AG09319 (cell line): ENCODE measurements around the gene ZNF451.
"Not testable (repeated sequence)": the region's sequence is repeated elsewhere in the genome, so short reads cannot be mapped to it uniquely, and the experiment has no call there.

Experiments
- DNase-seq: peaks from one replicate; pipeline ENCODE4 v3.0.0-alpha.2; 2010; ENCODE audit warnings: low read depth; ENCODE audit errors: extremely low read depth
- TF ChIP-seq, protein P1 (sequence below): IDR thresholded peaks from 2 replicates; pipeline ENCODE4 v1.5.1; 2011; ENCODE audit warnings: low read depth, mild to moderate bottlenecking, inconsistent platforms, low read length, moderate library complexity

ZNF451 gene, protein sequence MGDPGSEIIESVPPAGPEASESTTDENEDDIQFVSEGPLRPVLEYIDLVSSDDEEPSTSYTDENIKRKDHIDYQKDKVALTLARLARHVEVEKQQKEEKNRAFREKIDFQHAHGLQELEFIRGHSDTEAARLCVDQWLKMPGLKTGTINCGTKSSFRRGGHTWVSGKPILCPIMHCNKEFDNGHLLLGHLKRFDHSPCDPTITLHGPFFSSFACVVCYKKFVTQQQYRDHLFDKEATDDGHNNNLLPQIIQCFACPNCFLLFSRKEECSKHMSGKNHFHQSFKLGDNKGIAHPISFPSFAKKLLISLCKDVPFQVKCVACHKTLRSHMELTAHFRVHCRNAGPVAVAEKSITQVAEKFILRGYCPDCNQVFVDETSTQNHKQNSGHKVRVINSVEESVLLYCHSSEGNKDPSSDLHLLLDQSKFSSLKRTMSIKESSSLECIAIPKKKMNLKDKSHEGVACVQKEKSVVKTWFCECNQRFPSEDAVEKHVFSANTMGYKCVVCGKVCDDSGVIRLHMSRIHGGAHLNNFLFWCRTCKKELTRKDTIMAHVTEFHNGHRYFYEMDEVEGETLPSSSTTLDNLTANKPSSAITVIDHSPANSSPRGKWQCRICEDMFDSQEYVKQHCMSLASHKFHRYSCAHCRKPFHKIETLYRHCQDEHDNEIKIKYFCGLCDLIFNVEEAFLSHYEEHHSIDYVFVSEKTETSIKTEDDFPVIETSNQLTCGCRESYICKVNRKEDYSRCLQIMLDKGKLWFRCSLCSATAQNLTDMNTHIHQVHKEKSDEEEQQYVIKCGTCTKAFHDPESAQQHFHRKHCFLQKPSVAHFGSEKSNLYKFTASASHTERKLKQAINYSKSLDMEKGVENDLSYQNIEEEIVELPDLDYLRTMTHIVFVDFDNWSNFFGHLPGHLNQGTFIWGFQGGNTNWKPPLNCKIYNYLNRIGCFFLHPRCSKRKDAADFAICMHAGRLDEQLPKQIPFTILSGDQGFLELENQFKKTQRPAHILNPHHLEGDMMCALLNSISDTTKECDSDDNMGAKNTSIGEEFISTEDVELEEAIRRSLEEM

DNA sequence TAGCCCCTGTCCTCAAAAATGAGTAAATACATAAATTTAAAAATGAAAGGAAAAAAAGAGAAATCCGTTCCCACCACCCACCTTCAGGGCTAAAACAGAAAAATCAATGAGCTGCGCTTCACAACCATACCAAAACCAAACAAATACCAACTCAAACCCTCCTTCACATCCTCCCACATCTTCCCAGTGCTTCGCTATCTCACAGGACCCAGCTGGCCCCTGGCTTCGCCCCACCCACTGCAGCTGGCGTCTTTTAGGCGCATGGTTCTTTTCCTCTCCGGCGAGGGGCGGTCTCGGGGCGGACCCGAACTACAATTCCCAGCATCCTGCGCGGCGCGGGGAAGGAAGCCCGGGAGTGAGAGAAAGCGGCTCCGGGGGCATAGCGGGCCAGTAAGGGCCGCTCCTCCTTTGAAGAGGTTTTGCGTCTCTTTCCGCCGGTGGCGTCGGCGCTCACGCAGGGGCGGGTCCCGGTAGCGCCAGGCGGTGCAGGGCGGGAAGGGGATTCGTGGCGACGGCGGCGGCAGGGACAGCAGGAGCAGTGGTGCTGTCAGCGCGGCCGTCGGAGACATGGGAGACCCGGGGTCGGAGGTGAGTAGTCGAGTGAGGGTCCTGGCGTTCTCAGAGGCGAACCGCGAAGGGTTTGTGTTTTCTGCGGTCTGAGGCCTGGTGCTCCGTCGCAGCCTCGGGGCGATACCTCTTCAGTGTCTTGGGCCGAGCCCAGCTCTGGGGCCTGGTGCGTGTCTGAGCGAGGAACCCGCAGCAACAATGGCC is at the start of gene ZNF451:
Gene ZNF451, plus strand, starts transcription at position 502 of the 771 bp plus-strand sequence. Its CDS starts 66 bp downstream, at position 568.
- peak; percentile 84 for DNase-seq
- TF ChIP-seq, protein P1, sequence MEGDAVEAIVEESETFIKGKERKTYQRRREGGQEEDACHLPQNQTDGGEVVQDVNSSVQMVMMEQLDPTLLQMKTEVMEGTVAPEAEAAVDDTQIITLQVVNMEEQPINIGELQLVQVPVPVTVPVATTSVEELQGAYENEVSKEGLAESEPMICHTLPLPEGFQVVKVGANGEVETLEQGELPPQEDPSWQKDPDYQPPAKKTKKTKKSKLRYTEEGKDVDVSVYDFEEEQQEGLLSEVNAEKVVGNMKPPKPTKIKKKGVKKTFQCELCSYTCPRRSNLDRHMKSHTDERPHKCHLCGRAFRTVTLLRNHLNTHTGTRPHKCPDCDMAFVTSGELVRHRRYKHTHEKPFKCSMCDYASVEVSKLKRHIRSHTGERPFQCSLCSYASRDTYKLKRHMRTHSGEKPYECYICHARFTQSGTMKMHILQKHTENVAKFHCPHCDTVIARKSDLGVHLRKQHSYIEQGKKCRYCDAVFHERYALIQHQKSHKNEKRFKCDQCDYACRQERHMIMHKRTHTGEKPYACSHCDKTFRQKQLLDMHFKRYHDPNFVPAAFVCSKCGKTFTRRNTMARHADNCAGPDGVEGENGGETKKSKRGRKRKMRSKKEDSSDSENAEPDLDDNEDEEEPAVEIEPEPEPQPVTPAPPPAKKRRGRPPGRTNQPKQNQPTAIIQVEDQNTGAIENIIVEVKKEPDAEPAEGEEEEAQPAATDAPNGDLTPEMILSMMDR, result no peak

DNA sequence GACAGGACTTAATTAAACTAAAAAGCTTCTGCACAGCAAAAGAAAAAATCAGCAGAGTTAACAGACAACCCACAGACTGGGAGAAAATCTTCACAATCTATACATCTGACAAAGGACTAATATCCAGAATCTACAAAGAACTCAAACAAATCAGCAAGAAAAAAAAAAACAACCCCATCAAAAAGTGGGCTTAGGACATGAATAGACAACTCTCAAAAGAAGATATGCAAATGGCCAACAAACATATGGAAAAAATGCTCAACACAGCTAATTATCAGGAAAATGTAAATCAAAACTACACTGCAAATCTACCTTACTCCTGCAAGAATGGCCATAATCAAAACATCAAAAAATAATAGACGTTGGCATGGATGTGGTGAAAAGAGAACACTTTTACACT is 45.9 kb upstream of the ZNF451 start:
- DNase-seq, result not testable (repeated sequence)

DNA sequence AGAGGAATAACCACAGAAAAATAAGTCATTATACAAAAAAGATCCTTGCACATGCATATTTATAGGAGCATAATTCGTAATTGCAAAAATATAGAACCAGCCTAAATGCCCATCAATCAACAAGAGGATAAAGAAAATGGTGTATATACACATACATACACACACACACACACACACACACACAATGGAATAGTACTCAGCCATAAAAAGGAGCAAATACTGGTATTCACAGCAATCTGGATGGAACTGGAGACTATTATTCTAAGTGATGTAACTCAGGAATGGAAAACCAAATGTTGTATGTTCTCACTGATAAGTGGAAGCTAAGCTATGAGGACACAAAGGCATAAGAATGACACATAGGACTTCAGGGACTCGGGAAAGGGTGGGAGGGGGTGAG is 45.4 kb upstream of the ZNF451 start:
- no peak for DNase-seq
- TF ChIP-seq, protein P1, result no peak

DNA sequence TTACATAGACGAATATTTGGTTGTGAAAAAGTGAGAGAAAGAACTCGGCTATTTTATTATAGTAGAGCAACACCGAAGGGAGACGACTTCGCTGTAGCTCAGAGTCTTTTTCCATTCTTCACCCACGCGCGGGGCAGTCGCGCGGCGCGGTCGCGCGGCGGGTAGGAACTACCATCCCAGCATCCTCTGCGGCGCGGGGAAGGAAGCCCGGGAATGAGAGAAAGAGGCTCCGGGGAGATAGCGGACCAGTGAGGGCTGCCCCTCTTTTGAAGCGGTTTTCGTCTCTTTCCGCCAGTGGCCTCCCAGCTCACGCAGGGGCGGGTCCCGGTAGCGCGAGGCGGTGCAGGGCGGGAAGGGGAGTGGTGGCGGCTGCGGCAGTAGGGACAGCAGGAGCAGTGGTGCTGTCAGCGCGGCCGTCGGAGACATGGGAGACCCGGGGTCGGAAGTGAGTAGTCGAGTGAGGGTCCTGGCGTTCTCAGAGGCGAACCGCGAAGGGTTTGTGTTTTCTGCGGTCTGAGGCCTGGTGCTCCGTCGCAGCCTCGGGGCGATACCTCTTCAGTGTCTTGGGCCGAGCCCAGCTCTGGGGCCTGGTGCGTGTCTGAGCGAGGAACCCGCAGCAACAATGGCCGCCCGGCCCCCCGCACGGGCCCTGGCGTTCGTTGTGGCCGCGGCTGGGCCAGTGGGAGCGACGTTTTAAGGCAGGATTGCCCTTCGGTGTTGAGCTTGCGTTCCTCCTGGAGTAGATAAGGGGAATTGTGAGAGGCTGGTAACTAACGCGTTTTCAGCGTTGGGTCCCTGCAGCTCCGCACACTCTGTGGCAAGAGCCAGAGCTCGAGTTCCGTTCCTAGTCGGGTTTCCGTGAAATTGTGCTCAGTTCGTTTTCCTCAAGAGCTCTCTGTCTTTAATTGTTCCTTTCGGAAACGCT is 43.4 kb upstream of the ZNF451 start, which contains the start of gene KIAA1586:
Gene KIAA1586, plus strand, starts transcription at position 362 of the 925 bp plus-strand sequence. Its CDS starts 63 bp downstream, at position 425.
- DNase-seq, result peak; percentile 64

DNA sequence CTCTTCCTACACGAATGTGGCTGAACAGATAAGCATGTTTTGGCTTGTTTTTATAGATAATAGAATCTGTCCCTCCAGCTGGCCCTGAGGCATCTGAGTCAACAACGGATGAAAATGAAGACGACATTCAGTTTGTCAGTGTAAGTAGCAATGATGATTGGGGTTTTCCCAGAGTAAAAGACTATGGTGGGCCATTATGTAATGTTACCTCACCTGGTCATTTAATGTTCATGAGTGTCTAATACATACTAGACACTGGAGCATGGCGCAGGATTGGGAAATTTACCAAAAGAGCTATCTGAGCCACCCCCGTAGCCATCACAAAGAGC is 42.8 kb upstream of the ZNF451 start:
- DNase-seq, result not testable (repeated sequence)

DNA sequence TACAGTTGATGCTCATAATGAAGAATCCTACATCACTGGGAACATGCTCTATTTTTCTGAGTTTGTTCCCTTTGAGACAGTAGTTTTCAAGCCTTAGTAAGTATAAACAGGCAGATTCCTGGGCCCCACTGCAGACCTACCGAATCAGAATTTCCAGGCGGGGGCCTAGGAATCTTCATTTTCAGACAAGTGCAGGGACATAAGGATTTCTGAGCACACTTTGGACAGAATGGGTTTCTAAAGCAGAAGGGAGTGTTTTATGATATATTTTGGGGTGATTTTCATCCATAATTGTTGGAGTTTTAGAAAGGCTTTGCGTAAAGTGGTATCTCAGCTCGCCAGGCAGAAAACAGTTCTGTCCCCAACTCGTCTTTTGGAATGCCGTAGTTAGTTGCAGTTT is 42.1 kb upstream of the ZNF451 start:
- DNase-seq, result not testable (repeated sequence)

DNA sequence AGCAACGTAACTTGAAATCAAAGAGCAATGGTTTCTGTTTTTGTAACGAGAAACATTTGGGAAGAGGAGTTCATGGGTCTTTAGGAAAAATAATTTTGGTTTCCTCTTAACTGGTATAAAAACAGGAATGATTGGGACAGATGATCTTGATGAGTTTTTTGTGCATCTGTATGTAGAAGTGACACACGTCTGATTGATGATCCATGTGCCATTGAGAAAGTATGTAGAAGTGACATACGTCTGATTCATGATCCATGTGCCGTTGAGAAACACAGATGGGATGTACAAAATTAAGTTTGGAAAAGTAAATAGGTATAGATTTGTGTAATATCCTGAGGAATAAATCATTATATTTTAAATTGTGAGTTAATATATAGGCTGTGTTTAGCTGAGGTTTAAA is 41.4 kb upstream of the ZNF451 start:
- no peak for DNase-seq
- TF ChIP-seq, protein P1, result no peak

DNA sequence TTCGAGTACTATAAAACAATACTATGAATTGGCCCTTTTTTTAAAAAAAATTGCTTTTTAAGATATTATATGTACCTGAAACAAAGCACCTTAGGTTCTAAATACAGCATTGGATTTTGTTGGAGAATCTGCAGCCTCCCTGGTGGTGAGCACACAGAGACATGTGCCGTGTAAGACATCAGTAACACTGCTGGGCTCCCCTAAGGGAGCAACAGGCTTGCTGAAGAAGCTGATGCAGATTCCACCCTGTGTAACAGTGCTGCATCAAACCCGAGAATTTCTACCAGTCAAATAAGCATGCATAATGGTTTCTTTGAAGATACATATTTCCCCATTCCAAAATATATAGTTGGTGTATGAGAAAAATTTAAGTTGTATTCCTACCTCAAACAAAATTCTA is 26.1 kb upstream of the ZNF451 start:
- TF ChIP-seq, protein P1, result no peak
- no peak for DNase-seq
